HG02571 (cell line): ENCODE results near the gene IL23R.
A peak's percentile ranks its signal among the peaks of the same experiment; 100 is the strongest.
"Not testable (repeated sequence)": the region's sequence is repeated elsewhere in the genome, so short reads cannot be mapped to it uniquely, and the experiment has no call there.

Experiments used
- ATAC-seq: cut with Tn5 transposase; IDR thresholded peaks from one replicate; pipeline ENCODE4 v1.9.1; 2021; ENCODE audit warnings: mild to moderate bottlenecking, moderate library complexity; ENCODE audit not compliant: unreplicated experiment

The IL23R gene

GRCh38 chr1:67191668-67192520, 25.6 kb downstream of the IL23R start:
- ATAC-seq: no peak

- ATAC-seq: no peak
Measured at GRCh38 chr1:67192902-67193301, 26.6 kb downstream of the IL23R start.

- no peak for ATAC-seq
Measured at GRCh38 chr1:67193704-67194103, 27.4 kb downstream of the IL23R start.

- ATAC-seq: peak; percentile 52
Measured at GRCh38 chr1:67194209-67194863, 28.1 kb downstream of the IL23R start.

- ATAC-seq: no peak
Measured at GRCh38 chr1:67200755-67201154, 34.5 kb downstream of the IL23R start.

GRCh38 chr1:67201891-67202290, 35.6 kb downstream of the IL23R start:
- no peak for ATAC-seq

- ATAC-seq: no peak
Measured at GRCh38 chr1:67204298-67204980, 38.2 kb downstream of the IL23R start.

DNA sequence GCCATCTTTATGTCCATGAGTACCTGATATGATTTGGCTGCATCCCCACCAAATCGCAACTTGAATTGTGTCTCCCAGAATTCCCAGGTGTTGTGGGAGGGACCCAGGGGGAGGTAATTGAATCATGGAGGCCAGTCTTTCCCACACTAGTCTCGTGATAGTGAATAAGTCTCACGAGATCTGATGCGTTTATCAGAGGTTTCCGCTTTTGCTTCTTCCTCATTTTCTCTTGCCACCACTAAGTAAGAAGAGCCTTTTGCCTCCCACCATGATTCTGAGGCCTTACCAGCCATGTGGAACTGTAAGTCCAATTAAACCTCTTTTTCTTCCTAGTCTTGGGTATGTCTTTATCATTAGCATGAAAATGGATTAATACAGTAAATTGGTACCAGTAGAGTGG, 41.1 kb downstream of the IL23R start:
- ATAC-seq: not testable (repeated sequence)

DNA sequence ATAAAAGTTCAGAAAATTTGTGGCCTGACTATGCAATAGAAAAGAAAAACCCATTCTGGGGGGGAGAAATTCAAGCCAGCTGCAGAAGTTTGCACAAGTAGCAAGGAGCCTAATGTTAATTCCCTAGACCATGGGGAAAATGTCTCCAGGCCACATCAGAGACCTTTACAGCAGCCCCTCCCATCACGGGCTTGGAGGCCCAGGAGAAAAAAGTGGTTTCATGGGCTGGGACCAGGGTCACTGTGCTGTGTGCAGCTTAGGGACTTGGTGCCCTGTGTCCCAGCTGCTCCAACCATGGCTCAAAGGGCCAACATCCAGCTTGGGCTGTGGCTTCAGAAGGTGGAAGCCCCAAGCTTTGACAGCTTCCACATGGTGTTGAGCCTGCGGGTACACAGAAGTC, 42.0 kb downstream of the IL23R start:
- no peak for ATAC-seq

DNA sequence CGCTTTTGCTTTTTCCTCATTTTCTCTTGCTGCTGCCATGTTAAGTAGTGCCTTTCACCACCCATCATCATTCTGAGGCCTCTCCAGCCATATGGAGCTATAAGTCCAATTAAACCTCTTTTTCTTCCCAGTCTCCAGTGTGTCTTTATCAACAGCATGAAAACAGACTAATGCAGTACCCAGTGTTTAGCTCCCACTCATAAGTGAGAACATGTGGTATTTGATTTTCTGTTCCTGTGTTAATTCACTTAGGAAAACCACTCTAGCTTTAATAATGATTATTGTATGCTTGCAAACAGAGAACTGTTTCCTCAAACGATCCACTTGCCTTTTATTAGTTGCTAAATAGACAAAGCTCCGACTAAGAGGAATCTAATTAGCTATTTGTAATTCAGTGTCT, 43.3 kb downstream of the IL23R start:
- no peak for ATAC-seq

DNA sequence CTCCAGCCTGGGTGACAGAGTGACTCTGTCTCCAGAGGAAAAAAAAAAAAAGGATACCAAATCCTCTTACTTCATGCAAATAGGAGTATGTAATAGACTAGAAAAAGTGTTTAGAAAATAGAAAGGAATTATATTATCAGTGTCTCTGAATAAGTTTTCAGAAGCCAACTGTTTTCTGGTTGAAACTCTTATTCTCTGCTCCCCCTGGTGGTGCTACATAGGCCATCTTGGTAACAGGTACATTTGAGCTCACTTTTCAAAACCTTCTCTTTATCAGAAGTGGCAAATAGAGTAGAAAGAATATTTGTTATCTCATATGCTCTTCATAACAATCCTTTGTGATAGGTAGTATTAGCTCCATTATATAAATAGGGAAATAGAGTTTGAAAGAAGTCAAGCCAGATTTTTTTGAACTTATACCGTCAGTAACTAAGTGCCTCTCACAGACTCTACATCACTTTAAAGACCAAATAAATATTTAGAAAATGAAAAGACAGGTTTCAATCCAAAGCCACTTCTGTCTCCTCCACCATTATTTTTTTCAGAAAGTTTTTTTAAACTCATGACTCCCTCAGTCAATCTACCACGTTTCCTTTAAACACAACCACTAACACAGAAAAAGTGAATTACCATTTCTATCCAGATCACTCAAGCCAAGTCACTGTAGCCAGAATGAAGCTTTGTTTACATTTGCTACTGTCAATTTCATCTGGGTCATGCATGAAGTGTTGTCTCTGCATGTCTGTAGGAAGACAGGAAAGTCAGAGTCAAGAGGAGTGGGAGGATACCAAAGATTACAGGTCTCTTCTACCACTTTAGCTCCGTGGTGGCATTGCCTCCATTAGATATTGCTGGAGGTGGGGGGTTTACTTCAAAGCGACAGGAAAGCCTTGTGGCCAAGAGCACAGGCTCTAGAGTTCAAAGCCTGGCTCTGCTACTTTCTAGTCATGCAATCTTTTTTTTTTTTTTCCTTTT, 45.6 kb downstream of the IL23R start:
- no peak for ATAC-seq

DNA sequence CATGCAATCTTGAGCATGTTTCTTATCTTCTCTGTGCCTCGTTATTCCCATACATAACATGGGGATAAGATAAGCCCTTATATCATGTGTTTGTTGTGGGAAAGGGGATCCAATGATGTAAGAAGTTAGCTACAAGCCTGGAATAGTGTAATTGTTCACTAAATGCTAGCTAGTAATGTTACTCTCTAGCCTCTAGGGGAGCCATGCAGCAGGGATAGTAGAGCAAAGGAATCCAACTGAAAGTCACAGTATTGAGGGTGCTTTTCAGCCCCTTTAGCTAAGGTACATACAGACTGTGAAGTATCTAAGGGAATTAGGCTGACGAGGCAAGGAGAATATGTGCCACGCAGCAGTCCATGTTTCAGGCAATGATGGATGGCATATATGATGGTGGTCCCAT, 46.9 kb downstream of the IL23R start:
- no peak for ATAC-seq

- ATAC-seq: no peak
Measured at GRCh38 chr1:67213948-67214347, 47.7 kb downstream of the IL23R start.

DNA sequence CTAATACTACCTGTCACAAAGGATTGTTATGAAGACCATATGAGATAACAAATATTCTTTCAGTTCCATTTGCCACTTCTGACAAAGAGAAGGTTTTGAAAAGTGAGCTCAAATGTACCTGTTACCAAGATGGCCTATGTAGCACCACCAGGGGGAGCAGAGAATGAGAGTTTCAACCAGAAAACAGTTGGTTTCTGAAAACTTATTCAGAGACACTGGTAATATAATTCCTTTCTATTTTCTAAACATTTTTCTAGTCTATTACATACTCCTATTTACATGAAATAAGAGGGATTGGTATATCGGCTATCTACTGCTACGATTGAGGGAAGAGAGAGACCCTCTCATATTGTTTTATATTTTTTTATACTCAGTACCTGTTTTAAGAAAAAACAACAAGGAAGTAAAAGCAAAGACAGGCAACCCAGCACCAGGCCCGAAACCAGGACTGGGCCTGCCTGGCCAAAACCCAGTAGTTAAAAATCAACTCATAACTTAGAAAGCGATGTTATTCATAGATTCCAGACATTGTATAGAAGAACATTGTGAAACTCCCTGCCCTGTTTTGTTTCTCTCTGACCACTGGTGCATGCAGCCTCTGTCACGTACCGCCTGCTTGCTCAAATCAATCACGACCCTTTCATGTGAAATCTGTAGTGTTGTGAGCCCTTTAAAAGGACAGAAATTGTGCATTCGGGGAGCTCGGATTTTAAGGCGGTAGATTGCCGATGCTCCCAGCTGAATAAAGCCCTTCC, 48.3 kb downstream of the IL23R start:
- peak; percentile 73 for ATAC-seq

DNA sequence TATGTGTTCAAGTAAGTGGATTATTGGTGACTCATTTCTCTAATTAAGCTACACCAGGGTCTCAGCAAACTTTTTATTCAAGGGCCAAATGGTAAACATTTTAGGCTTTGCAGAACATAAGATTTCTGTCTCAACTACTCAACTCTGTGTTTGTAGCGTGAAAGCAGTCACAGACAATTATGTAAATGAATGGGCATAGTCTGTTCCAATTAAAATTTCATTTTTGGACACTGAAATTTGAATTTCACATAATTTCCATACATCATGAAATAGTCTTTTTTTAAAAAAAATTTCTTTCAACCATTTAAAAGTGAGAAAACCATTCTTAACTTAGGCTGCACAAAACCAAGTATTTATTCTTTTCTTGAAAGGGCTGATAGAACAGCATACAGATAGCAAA, 50.1 kb downstream of the IL23R start:
- ATAC-seq: no peak

DNA sequence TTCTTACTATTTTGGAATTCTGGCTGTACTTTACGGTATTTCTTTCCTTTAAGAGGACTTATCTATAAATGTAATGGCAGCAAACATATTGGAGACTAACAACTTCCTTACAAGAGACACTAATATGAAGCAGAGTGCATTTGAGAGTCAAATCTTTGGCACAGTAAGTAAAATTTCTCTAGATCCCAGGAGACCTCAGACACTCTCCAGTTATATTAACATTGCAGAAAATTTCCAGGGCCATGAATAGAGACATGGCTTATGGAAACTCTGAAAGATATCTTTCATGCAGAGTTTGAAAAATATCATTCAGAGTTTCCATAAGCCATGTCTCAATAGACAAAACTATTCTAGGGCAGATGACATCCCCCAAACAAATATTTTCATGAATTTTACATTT, 51.2 kb downstream of the IL23R start:
- ATAC-seq: no peak

DNA sequence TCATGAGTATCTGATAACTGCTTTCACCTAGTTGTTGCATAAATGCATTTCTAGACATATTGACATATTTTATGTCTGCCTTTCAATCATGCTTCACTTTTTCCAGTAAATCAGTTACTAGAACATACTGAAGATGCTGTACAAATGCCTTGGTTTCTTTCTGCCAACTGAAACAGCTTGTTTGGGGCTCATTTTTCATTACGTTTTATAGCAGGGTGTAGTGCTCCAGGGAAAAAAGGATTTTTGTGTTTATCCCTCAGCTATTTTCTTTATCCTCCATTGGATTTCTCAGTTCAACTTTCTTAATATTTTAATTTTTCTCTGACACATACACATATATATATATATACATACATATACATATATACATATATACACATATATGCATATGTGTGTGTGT, 51.7 kb downstream of the IL23R start:
- no peak for ATAC-seq

DNA sequence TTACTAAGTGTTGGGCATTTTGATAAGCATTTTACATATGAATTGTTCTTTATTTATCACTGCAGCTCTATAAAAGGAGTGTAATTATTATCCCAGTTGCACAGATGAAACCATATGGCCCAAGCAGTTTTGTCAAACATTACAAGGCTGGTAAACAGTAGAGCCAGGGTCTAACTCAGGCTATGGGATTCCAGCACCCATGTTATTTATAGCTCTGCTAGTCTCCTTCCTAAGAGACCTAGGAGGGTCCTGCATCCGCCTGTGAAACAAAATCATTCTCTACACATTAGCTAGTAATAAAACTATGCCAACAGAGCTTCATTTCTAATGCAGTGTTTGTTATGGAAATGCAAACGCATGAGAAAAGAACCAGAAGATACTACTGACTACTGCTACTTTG, 58.6 kb downstream of the IL23R start:
- ATAC-seq: no peak

DNA sequence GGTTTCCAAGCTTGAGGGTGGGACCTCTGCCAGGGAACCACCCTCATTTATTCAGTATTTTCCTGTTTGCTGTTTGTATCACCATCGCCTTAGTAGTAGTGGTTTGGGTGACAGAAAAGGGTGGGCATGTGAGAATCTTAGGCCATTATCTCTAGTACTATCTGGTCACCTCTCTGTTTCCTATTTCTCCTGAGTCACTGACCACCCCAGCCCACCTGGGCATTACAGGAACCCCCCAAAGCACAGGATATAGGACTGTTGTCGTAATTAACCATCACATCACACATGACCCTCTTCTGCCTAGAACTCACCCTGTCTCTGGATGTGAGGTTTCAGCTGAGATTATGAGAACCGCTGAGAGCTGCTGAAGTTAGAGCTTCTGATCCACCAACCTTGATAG, 60.4 kb downstream of the IL23R start:
- no peak for ATAC-seq

- no peak for ATAC-seq
Measured at GRCh38 chr1:67227196-67227595, 60.9 kb downstream of the IL23R start.
